Nephron (organoid): Measurements from ENCODE around the gene UNC13A.

Source experiments
- H3K27ac Mint-ChIP-seq, 3 experiments: 2 replicates each; pipeline ENCODE4 v1.8.0; 2020; ENCODE audit warnings: mixed read lengths in 3 of 3, mild to moderate bottlenecking in 2 of 3, moderate library complexity in 1 of 3
- H3K27me3 Mint-ChIP-seq: 2 replicates; pipeline ENCODE4 v1.8.0; 2021; ENCODE audit warnings: low read depth, mild to moderate bottlenecking, moderate library complexity, mixed read lengths
- H3K36me3 Mint-ChIP-seq: 2 replicates; pipeline ENCODE4 v1.8.0; 2020; ENCODE audit warnings: low read depth, mixed read lengths
- H3K4me1 Mint-ChIP-seq: 2 replicates; pipeline ENCODE4 v1.8.0; 2020; ENCODE audit warnings: mixed read lengths
- H3K4me3 Mint-ChIP-seq, 3 experiments: 2 replicates each; pipeline ENCODE4 v1.8.0; 2020; ENCODE audit warnings: mild to moderate bottlenecking in 3 of 3, mixed read lengths in 3 of 3, moderate library complexity in 2 of 3
- H3K9me3 Mint-ChIP-seq: 2 replicates; pipeline ENCODE4 v1.8.0; 2020; ENCODE audit warnings: mixed read lengths
- TF ChIP-seq, protein P1 (sequence below), 3 experiments: fragments of 200-600 bp; sonication (generic); IDR thresholded peaks; one replicate each; pipeline ENCODE4 v1.5.0; 2021; ENCODE audit warnings: antibody characterized with exemption in 3 of 3; ENCODE audit not compliant: unreplicated experiment in 3 of 3

UNC13A gene

GRCh38 chr19:17686592-17687024 lies 1.5 kb downstream of the UNC13A start:
- Mint-ChIP-seq H3K27me3 (peaks cover 81% of the 10 kb centered on the region), H3K27ac (no peak overlapping the region), H3K9me3 (peaks cover 2% of the 10 kb centered on the region), H3K4me3 (peak overlapping the region in 1 of 3 experiments; percentile 31), H3K36me3 (no peaks in the 10 kb centered on the region), H3K4me1 (peaks cover 10% of the 10 kb centered on the region)
- TF ChIP-seq, protein P1, sequence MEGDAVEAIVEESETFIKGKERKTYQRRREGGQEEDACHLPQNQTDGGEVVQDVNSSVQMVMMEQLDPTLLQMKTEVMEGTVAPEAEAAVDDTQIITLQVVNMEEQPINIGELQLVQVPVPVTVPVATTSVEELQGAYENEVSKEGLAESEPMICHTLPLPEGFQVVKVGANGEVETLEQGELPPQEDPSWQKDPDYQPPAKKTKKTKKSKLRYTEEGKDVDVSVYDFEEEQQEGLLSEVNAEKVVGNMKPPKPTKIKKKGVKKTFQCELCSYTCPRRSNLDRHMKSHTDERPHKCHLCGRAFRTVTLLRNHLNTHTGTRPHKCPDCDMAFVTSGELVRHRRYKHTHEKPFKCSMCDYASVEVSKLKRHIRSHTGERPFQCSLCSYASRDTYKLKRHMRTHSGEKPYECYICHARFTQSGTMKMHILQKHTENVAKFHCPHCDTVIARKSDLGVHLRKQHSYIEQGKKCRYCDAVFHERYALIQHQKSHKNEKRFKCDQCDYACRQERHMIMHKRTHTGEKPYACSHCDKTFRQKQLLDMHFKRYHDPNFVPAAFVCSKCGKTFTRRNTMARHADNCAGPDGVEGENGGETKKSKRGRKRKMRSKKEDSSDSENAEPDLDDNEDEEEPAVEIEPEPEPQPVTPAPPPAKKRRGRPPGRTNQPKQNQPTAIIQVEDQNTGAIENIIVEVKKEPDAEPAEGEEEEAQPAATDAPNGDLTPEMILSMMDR (IDR thresholded peaks at IDR 0.05; ENCODE audit: unreplicated experiment in 3 of 3): no peak

- Mint-ChIP-seq H3K36me3 (no peaks in the 10 kb centered on the region), H3K27ac (no peak overlapping the region), H3K27me3 (peaks cover 86% of the 10 kb centered on the region), H3K4me1 (peaks cover 10% of the 10 kb centered on the region), H3K4me3 (peak overlapping the region in 1 of 3 experiments; percentile 31), H3K9me3 (peaks cover 2% of the 10 kb centered on the region)
- TF ChIP-seq, protein P1 (IDR thresholded peaks at IDR 0.05; ENCODE audit: unreplicated experiment in 3 of 3): no peak
Observed at GRCh38 chr19:17686023-17686521, 2.1 kb downstream of the UNC13A start.

- H3K27me3 Mint-ChIP-seq: peaks cover 89% of the 10 kb centered on the region
- no peak overlapping the region for H3K27ac Mint-ChIP-seq
Observed at GRCh38 chr19:17685451-17686022, 2.6 kb downstream of the UNC13A start.

DNA sequence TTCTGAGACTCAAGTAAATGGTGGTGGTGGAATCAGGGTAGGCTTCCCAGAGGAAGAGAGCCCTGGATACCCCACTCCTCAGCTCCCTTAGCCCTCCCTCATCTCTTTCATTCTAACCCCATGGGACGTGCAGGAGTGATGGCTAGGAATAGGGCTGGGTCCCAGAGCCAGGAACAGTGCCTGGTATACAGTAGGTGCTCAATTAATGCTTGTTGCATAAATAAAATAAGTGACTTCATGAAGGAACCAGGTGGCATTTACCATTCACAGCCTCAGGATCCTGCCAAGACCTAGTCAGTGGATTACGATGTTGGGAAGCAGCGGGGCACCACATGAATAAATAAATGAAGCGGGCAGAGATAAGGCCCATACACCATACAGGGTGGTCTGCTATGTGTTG lies 3.9 kb downstream of the UNC13A start:
- H3K36me3 Mint-ChIP-seq: no peaks in the 10 kb centered on the region
- H3K4me3 Mint-ChIP-seq: no peak overlapping the region
- peaks cover 10% of the 10 kb centered on the region for H3K4me1 Mint-ChIP-seq
- H3K9me3 Mint-ChIP-seq: peaks cover 2% of the 10 kb centered on the region
- H3K27ac Mint-ChIP-seq: no peak overlapping the region
- TF ChIP-seq, protein P1 (IDR thresholded peaks at IDR 0.05; ENCODE audit: unreplicated experiment in 3 of 3): no peak
- peaks cover 92% of the 10 kb centered on the region for H3K27me3 Mint-ChIP-seq

More at GRCh38 chr19:17685451-17686022, 2.6 kb downstream of the UNC13A start:
- Mint-ChIP-seq H3K4me1 (peaks cover 10% of the 10 kb centered on the region), H3K9me3 (peaks cover 2% of the 10 kb centered on the region), H3K4me3 (peak overlapping the region in 2 of 3 experiments; percentile 21 to 23), H3K36me3 (no peaks in the 10 kb centered on the region)
- TF ChIP-seq, protein P1 (IDR thresholded peaks at IDR 0.05; ENCODE audit: unreplicated experiment in 3 of 3): no peak

DNA sequence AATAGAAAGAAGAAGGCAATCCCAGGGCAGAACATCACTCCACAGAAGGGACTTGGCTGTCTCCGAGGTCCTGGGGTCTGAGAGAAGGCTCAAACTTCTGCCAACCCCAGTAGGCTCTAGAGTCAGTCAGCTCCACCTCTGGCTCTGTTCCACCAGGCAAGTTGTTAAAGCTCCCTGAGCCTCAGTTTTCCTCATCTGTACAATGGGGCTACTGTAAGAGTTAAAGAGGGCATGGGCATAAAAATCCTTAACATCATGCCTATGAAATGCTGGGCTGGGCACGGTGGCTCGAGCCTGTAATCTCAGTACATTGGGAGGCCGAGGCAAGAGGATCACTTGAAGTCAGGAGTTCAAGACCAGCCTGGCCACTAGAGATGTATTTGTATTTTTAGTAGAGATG lies 5.1 kb downstream of the UNC13A start:
- Mint-ChIP-seq H3K36me3 (no peaks in the 10 kb centered on the region), H3K9me3 (no peaks in the 10 kb centered on the region), H3K4me1 (peaks cover 5% of the 10 kb centered on the region), H3K4me3 (no peak overlapping the region), H3K27ac (no peak overlapping the region), H3K27me3 (peaks cover 93% of the 10 kb centered on the region)
- TF ChIP-seq, protein P1 (IDR thresholded peaks at IDR 0.05; ENCODE audit: unreplicated experiment in 3 of 3): no peak

GRCh38 chr19:17682273-17682672 lies 5.9 kb downstream of the UNC13A start:
- TF ChIP-seq, protein P1 (IDR thresholded peaks at IDR 0.05; ENCODE audit: unreplicated experiment in 3 of 3): no peak
- H3K36me3 Mint-ChIP-seq: no peaks in the 10 kb centered on the region
- no peaks in the 10 kb centered on the region for H3K9me3 Mint-ChIP-seq
- no peak overlapping the region for H3K27ac Mint-ChIP-seq
- peaks cover 95% of the 10 kb centered on the region for H3K27me3 Mint-ChIP-seq
- no peaks in the 10 kb centered on the region for H3K4me1 Mint-ChIP-seq
- no peak overlapping the region for H3K4me3 Mint-ChIP-seq
